HepG2 (cell line): Measurements from ENCODE around the gene TNFAIP6. TPM values are rescaled to one million over a fixed set of nuclear protein-coding genes. Genes with fewer than 3 reads are reported as not detected.

ENCODE experiments used
- ATAC-seq: fragments of 200-7000 bp; cut with Tn5 transposase; 3 replicates; pipeline ENCODE4 v1.9.1; 2020; ENCODE audit warnings: mild to moderate bottlenecking, moderate library complexity
- BruUV-seq: library from RNA; stranded (reverse); fragments of 400-500 nt; replicated peaks from 2 replicates; lab custom pipeline; 2021; lab: Mats Ljungman, UMichigan
- CTCF ChIA-PET: fragments of 300-600 bp; formaldehyde crosslinking; extraction: SDS; loops from one replicate; lab custom pipeline; 2021; ENCODE audit warnings: low total read pairs, inconsistent platforms, low intra/inter-chr PET ratio; lab: Yijun Ruan, JAX
- POLR2A ChIA-PET: fragments of 350-600 bp; sonication (Branson Sonifier 250); formaldehyde crosslinking; loops from one replicate; lab custom pipeline; 2020; ENCODE audit warnings: antibody characterized with exemption, inconsistent platforms; lab: Yijun Ruan, JAX
- DNase-seq: peaks from one replicate; pipeline ENCODE4 v3.0.0-alpha.2; 2015; ENCODE audit warnings: low spot score
- FAIRE-seq: peaks from 3 replicates; lab custom pipeline; 2011; peaks lifted over from hg19 to GRCh38; lab: Jason Lieb, UNC
- H2AFZ ChIP-seq: one replicate; pipeline ENCODE4 v1.6.1; 2011; ENCODE audit warnings: low read length, inconsistent platforms
- H3K27ac ChIP-seq: fragments of 300-600 bp; 3 replicates; pipeline ENCODE4 v1.8.0; 2011; ENCODE audit warnings: mixed run types, mild to moderate bottlenecking, mixed read lengths, low read length, inconsistent platforms; ENCODE audit not compliant: insufficient read depth; ENCODE audit errors: extremely low read length
- H3K27me3 ChIP-seq, 2 experiments: fragments of 200-600 bp in 1 of 2; 2 replicates in 1 of 2; 3 replicates in 1 of 2; pipeline versions ENCODE4 v1.6.0 to v1.8.0; 2011; ENCODE audit warnings: low read length in 2 of 2, mild to moderate bottlenecking in 2 of 2, moderate library complexity in 2 of 2, inconsistent platforms in 1 of 2; ENCODE audit not compliant: insufficient read depth in 2 of 2, control insufficient read depth in 1 of 2
- H3K36me3 ChIP-seq, 2 experiments: fragments of 200-600 bp in 1 of 2; replicated peaks in 1 of 2; 2 replicates in 1 of 2; 3 replicates in 1 of 2; pipeline versions ENCODE4 v1.5.1 to v1.8.0; 2011; ENCODE audit warnings: low read length in 2 of 2, inconsistent platforms in 1 of 2; ENCODE audit not compliant: insufficient read depth in 2 of 2, control insufficient read depth in 1 of 2
- H3K4me1 ChIP-seq: 2 replicates; pipeline ENCODE4 v1.5.1; 2012; ENCODE audit warnings: low read length, inconsistent platforms; ENCODE audit not compliant: insufficient read depth
- H3K4me2 ChIP-seq: 2 replicates; pipeline ENCODE4 v1.6.0; 2011; ENCODE audit warnings: low read depth, low read length, inconsistent platforms
- H3K4me3 ChIP-seq, 3 experiments: fragments of 200-600 bp in 1 of 3; sonication (generic), shearing (Covaris generic) in 1 of 3; replicated peaks in 1 of 3; 2 replicates each; pipeline ENCODE4 v1.5.1; 2011 to 2016; ENCODE audit warnings: low read length in 3 of 3, inconsistent platforms in 2 of 3, low read depth in 2 of 3, mild to moderate bottlenecking in 2 of 3, control low read depth in 1 of 3, mixed read lengths in 1 of 3; ENCODE audit not compliant: insufficient read depth in 1 of 3
- H3K79me2 ChIP-seq: one replicate; pipeline ENCODE4 v1.6.1; 2011; ENCODE audit warnings: low read length, inconsistent platforms; ENCODE audit not compliant: insufficient read depth
- H3K9ac ChIP-seq: 2 replicates; pipeline ENCODE4 v1.6.0; 2011; ENCODE audit warnings: mild to moderate bottlenecking, low read depth, low read length, inconsistent platforms; ENCODE audit not compliant: insufficient read depth
- H3K9me3 ChIP-seq: 2 replicates; pipeline ENCODE4 v1.5.1; 2012; ENCODE audit warnings: mild to moderate bottlenecking, low read length
- H4K20me1 ChIP-seq: 2 replicates; pipeline ENCODE4 v1.6.0; 2011; ENCODE audit warnings: inconsistent platforms, mild to moderate bottlenecking, low read length, moderate library complexity; ENCODE audit not compliant: insufficient read depth
- BRCA1 ChIP-seq: sonication (generic); formaldehyde crosslinking; IDR thresholded peaks from 2 replicates; pipeline ENCODE4 v1.4.0; 2020; ENCODE audit warnings: missing genetic modification reagents
- MIER2 ChIP-seq: IDR thresholded peaks from 2 replicates; pipeline ENCODE4 v1.6.1; 2016; ENCODE audit warnings: missing biosample characterization, missing genetic modification reagents
- SMYD3 ChIP-seq: sonication (generic); formaldehyde crosslinking; IDR thresholded peaks from 2 replicates; pipeline ENCODE4 v1.8.1; 2023; ENCODE audit warnings: mild to moderate bottlenecking, missing genetic modification reagents
- ZFP37 ChIP-seq: sonication (generic); formaldehyde crosslinking; IDR thresholded peaks from 2 replicates; pipeline ENCODE4 v1.4.0; 2020; ENCODE audit warnings: missing genetic modification reagents, borderline replicate concordance
- ZNF343 ChIP-seq: sonication (generic); formaldehyde crosslinking; IDR thresholded peaks from 2 replicates; pipeline ENCODE4 v1.4.0; 2020; ENCODE audit warnings: mild to moderate bottlenecking, missing genetic modification reagents
- ZNF441 ChIP-seq: sonication (generic); formaldehyde crosslinking; IDR thresholded peaks from 2 replicates; pipeline ENCODE4 v1.7.0; 2021; ENCODE audit warnings: missing genetic modification reagents, borderline replicate concordance
- ZNF512B ChIP-seq: sonication (generic); formaldehyde crosslinking; IDR thresholded peaks from 2 replicates; pipeline ENCODE4 v1.5.1; 2020; ENCODE audit warnings: missing genetic modification reagents, mild to moderate bottlenecking, borderline replicate concordance
- ZNF558 ChIP-seq: sonication (generic); formaldehyde crosslinking; IDR thresholded peaks from 2 replicates; pipeline ENCODE4 v1.9.0; 2022; ENCODE audit warnings: mild to moderate bottlenecking, missing genetic modification reagents, borderline replicate concordance
- WGBS: methylation state at CpG from one replicate; pipeline ENCODE4 v1.1.6; 2017; ENCODE audit warnings: low lambda C conversion rate; 5-methylcytosine and 5-hydroxymethylcytosine counted together
- in situ Hi-C: cut with HindIII; loops from 2 replicates; pipeline ENCODE4 v1.10.0; 2017; ENCODE audit warnings: low pct_unique_long_range_greater_than_20kb; ENCODE audit not compliant: extremely low pct_ligation_motif_present
- intact Hi-C: fragments of 100-400 bp; cut with micrococcal nuclease; formaldehyde crosslinking; loops from one replicate; pipeline ENCODE4 v1.10.0; 2022; ENCODE audit not compliant: unreplicated experiment
- polyA plus RNA-seq, 8 experiments: library from polyadenylated mRNA; depleted of rRNA in 3 of 8; stranded (reverse) in 7 of 8; unstranded in 1 of 8; fragments of >200 nt; fragmentation: Illumina TruSeq in 4 of 8; extraction: Trizol in 4 of 8; gene quantifications; 2 replicates each; pipeline versions ENCODE4 v1.2.1 to v1.2.3, GENCODE V29; 2011 to 2016; ENCODE audit warnings: low read depth in 4 of 8, missing spikeins in 1 of 8, mixed read lengths in 1 of 8; ENCODE audit not compliant: insufficient read depth in 1 of 8
- total RNA-seq, 5 experiments: library from RNA; depleted of rRNA; stranded (reverse); fragments of >200 nt; fragmentation: Illumina TruSeq; extraction: Trizol; gene quantifications; 2 replicates each; pipeline ENCODE4 v1.2.3, GENCODE V29; 2016; ENCODE audit warnings: low read depth in 1 of 5
- TF ChIP-seq, protein P1 (sequence below): sonication (generic); formaldehyde crosslinking; IDR thresholded peaks from 2 replicates; pipeline ENCODE4 v1.4.0; 2020; ENCODE audit warnings: mild to moderate bottlenecking, missing genetic modification reagents

Gene TNFAIP6
- total and polyA plus RNA-seq, 2 of the 13 experiments (the other 11 are each of a cell fraction or from before 2014, with no cell fraction given), result not detected

DNA sequence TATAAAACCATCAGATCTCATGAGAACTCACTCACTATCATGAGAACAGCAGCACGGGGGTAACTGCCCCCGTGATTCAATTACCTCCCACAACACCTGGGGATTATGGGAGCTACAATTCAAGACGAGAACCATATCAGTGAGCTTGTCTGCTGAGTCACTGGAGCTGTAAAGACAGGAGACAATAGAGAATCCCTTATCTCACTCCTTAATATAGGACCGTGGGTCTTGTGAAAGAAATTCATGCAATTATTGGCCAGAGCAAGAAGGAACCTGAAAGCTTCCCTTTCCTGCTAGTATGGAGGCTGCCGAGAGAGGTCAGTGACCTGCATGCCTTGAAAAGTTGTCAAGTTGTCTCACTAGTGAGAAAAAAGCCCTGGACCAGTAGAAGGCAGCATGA is 9.5 kb upstream of the TNFAIP6 start:
- WGBS, result 7% methylated on average over 5 of the region's 5 CpGs
- Histone ChIP-seq H3K9ac (no peak overlapping the region), H3K79me2 (no peaks in the 10 kb centered on the region), H2AFZ (no peak overlapping the region), H3K27me3 (no peaks in the 10 kb centered on the region)
- ChIA-PET POLR2A (no interaction called here), CTCF (no interaction called here)
- DNase-seq (no peak), ATAC-seq (no peak), FAIRE-seq (no peak)
- BruUV-seq, result no TSS peak
- intact Hi-C loops, result no loop called here
- in situ Hi-C loops, result no loop called here
- TF ChIP-seq ZFP37 (CRISPR knock-in tag) (no peak), SMYD3 (CRISPR knock-in tag) (no peak), MIER2 (no peak), ZNF512B (CRISPR knock-in tag) (no peak), ZNF441 (CRISPR knock-in tag) (no peak), ZNF343 (CRISPR knock-in tag) (no peak), BRCA1 (no peak), ZNF558 (CRISPR knock-in tag) (no peak)
- TF ChIP-seq, protein P1, sequence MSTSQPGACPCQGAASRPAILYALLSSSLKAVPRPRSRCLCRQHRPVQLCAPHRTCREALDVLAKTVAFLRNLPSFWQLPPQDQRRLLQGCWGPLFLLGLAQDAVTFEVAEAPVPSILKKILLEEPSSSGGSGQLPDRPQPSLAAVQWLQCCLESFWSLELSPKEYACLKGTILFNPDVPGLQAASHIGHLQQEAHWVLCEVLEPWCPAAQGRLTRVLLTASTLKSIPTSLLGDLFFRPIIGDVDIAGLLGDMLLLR, result no peak
- TF ChIP-seq, all 625 proteins: peak for 0
- H3K36me3 ChIP-seq, result no peaks in the 10 kb centered on the region
- no peaks in the 10 kb centered on the region for H4K20me1 ChIP-seq
- H3K4me2 ChIP-seq, result no peak overlapping the region
- H3K4me1 ChIP-seq, result no peaks in the 10 kb centered on the region
- no peak overlapping the region for H3K27ac ChIP-seq
- no peak overlapping the region for H3K4me3 ChIP-seq
- no peaks in the 10 kb centered on the region for H3K9me3 ChIP-seq
